ENCODE results near the gene DLST. TPM values are rescaled to one million over a fixed set of nuclear protein-coding genes. Genes with fewer than 3 reads are reported as not detected.

The DLST gene
- total and polyA plus RNA-seq, 2 of the 4 experiments (the other 2 are of a cell fraction): 58.6 to 119 TPM

DNA sequence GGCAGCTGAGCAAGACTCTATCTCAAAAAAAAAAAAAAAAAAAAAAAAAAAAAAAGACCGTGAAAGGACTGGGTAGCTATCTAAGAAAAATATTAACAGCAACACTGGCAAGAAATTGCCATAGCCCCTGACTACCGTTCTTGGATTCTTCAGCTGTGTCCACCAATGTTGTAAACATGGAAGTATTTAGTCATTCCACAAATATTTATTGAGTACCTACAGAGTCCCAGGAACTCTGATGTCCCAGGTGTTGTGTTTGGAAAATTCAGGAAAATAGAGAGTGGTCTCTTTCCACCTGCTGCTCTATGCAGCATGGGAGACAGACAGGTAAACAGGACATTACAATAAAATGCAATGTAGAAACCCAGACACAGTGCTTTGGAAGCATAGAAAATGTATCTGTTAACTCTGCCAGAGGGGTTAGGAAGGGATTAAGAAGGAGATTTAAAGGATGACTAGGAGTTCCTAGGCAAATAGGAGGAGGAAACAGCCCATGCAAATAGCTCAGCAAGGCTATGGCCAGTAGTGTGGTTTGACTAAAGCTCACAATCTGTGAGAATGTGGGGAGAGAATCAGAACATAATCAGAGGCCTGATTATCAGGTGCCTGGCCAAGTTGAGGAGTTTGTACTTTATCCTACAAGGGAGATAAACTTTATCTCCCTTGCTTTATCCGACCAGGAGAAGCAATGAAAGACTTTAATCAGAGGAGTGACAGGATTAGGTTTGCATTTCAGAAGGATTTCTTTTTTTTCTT lies 2.1 kb upstream of the DLST start:
- Histone ChIP-seq H2BK15ac (ENCODE audit: low read depth, low read length) (no peak overlapping the region), H3K27me3 (ENCODE audit: control insufficient read depth, insufficient read depth, low read length) (no peaks in the 10 kb centered on the region), H3K36me3 (ENCODE audit: control insufficient read depth, insufficient read depth, low read length) (no peaks in the 10 kb centered on the region; the same call in 1 of the 2 replicates), H3K4me3 (ENCODE audit: insufficient read depth, low read depth, low read length) (no peak overlapping the region), H3K18ac (ENCODE audit: low read depth, low read length) (no peak overlapping the region), H2AK5ac (ENCODE audit: low read depth, low read length) (no peak overlapping the region), H3K4ac (ENCODE audit: low read depth, low read length) (no peak overlapping the region), H3K9ac (ENCODE audit: low read depth, low read length) (no peak overlapping the region), H3K27ac (ENCODE audit: insufficient read depth, low read length) (no peak overlapping the region), H3K9me3 (ENCODE audit: control insufficient read depth, insufficient read depth, low read length) (no peaks in the 10 kb centered on the region), H3K9me1 (ENCODE audit: insufficient read depth, low read length) (peaks cover 14% of the 10 kb centered on the region), H2BK20ac (ENCODE audit: low read depth, low read length) (no peak overlapping the region), H2AK9ac (replicated peaks; ENCODE audit: low read depth, low read length, poor library complexity) (no peak overlapping the region), H3K56ac (ENCODE audit: extremely low read depth, insufficient read depth, low read length) (no peak overlapping the region), H4K8ac (ENCODE audit: low read depth in 2 of 2, low read length in 2 of 2) (no peak overlapping the region), H2BK120ac (ENCODE audit: low read depth, low read length) (no peak overlapping the region), H3K79me1 (ENCODE audit: low read depth in 1 of 2, low read length in 2 of 2) (peaks cover 2 to 32% of the 10 kb centered on the region in 2 experiments; a peak in 3 of 4 replicates), H2BK5ac (ENCODE audit: low read depth, low read length, poor library complexity, severe bottlenecking) (no peak overlapping the region), H4K91ac (ENCODE audit: insufficient read depth, low read depth, low read length) (no peak overlapping the region), H3K23ac (ENCODE audit: low read depth, low read length) (no peak overlapping the region), H2AFZ (replicated peaks; ENCODE audit: low read length, poor library complexity) (no peak overlapping the region), H4K5ac (ENCODE audit: low read depth, low read length) (no peak overlapping the region), H3K4me1 (ENCODE audit: control insufficient read depth, insufficient read depth, low read length) (peaks cover 11% of the 10 kb centered on the region), H3K14ac (replicated peaks; ENCODE audit: low read depth, low read length) (no peak overlapping the region), H4K20me1 (ENCODE audit: insufficient read depth, low read length) (peaks cover 26% of the 10 kb centered on the region), H3K4me2 (ENCODE audit: low read depth, low read length) (no peak overlapping the region)
- no TSS peak for BruUV-seq (replicated peaks)
- in situ Hi-C loops (cut with MboI; ENCODE audit: low sequenced_read_pairs): no loop called here
- dilution Hi-C loops (cut with HindIII; ENCODE audit: low sequenced_read_pairs, unreplicated experiment): no loop called here
- intact Hi-C loops (cut with micrococcal nuclease): loop anchor here (10.0 kb wide), 1 partner anchor 275 kb away; no protein-coding TSS in a partner anchor
- CTCF ChIA-PET: interaction anchor here (0.6 kb wide), 1 partner anchor 9 kb away, joined by 9 read pairs; no protein-coding TSS in a partner anchor
- TF ChIP-seq NFE2L2 (IDR thresholded peaks at IDR 0.05; ENCODE audit: low read depth, low read length) (no peak), CHD1 (IDR thresholded peaks at IDR 0.05; ENCODE audit: low read depth, low read length) (no peak), FOS (IDR thresholded peaks at IDR 0.05; ENCODE audit: low read depth, low read length) (no peak), MXI1 (IDR thresholded peaks at IDR 0.05; ENCODE audit: borderline replicate concordance, low read depth, low read length) (no peak), CEBPB (IDR thresholded peaks at IDR 0.05; ENCODE audit: low read depth, low read length) (no peak), USF2 (IDR thresholded peaks at IDR 0.05; ENCODE audit: low read depth, low read length) (no peak), SMC3 (IDR thresholded peaks at IDR 0.05; ENCODE audit: low read depth, low read length) (no peak), RCOR1 (IDR thresholded peaks at IDR 0.05; ENCODE audit: insufficient replicate concordance, low read length) (no peak), RFX5 (IDR thresholded peaks at IDR 0.05; ENCODE audit: low read depth, low read length) (no peak), BHLHE40 (IDR thresholded peaks at IDR 0.05; ENCODE audit: low read depth, low read length) (no peak)
- TF ChIP-seq, protein P1, sequence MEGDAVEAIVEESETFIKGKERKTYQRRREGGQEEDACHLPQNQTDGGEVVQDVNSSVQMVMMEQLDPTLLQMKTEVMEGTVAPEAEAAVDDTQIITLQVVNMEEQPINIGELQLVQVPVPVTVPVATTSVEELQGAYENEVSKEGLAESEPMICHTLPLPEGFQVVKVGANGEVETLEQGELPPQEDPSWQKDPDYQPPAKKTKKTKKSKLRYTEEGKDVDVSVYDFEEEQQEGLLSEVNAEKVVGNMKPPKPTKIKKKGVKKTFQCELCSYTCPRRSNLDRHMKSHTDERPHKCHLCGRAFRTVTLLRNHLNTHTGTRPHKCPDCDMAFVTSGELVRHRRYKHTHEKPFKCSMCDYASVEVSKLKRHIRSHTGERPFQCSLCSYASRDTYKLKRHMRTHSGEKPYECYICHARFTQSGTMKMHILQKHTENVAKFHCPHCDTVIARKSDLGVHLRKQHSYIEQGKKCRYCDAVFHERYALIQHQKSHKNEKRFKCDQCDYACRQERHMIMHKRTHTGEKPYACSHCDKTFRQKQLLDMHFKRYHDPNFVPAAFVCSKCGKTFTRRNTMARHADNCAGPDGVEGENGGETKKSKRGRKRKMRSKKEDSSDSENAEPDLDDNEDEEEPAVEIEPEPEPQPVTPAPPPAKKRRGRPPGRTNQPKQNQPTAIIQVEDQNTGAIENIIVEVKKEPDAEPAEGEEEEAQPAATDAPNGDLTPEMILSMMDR (conservative IDR thresholded peaks at IDR 0.05; ENCODE audit: low read depth, low read length): no peak
- ATAC-seq (ENCODE audit: low read depth) (no peak), DNase-seq (no peak)
- POLR2A ChIA-PET (ENCODE audit: unreplicated experiment): interaction anchor here (0.6 kb wide), 1 partner anchor 381 kb away, joined by 5 read pairs; no protein-coding TSS in a partner anchor
- no CpG with 5 or more reads among the region's 3 CpGs for WGBS, 2 experiments (ENCODE audit: extremely low coverage in 2 of 2, insufficient read length in 1 of 2)

Data from IMR-90 (cell line).